ENCODE data around the gene KPNA4.
A peak's percentile ranks its signal among the peaks of the same experiment; 100 is the strongest.

KPNA4 gene

GRCh38 chr3:160448845-160449635 is 116.3 kb downstream of the KPNA4 start:
- H3K4me3 ChIP-seq (replicated peaks; ENCODE audit: insufficient read depth, low read length): peak overlapping the region; percentile 59
- peak overlapping the region; percentile 84 for H3K27ac ChIP-seq (replicated peaks)
- peak; percentile 19 to 38 for DNase-seq (ENCODE audit: low read depth in 1 of 2, low spot score in 1 of 2)
- TF ChIP-seq POLR2AphosphoS5 (IDR thresholded peaks at IDR 0.05; ENCODE audit: low read depth): no peak
- TF ChIP-seq, protein P1, sequence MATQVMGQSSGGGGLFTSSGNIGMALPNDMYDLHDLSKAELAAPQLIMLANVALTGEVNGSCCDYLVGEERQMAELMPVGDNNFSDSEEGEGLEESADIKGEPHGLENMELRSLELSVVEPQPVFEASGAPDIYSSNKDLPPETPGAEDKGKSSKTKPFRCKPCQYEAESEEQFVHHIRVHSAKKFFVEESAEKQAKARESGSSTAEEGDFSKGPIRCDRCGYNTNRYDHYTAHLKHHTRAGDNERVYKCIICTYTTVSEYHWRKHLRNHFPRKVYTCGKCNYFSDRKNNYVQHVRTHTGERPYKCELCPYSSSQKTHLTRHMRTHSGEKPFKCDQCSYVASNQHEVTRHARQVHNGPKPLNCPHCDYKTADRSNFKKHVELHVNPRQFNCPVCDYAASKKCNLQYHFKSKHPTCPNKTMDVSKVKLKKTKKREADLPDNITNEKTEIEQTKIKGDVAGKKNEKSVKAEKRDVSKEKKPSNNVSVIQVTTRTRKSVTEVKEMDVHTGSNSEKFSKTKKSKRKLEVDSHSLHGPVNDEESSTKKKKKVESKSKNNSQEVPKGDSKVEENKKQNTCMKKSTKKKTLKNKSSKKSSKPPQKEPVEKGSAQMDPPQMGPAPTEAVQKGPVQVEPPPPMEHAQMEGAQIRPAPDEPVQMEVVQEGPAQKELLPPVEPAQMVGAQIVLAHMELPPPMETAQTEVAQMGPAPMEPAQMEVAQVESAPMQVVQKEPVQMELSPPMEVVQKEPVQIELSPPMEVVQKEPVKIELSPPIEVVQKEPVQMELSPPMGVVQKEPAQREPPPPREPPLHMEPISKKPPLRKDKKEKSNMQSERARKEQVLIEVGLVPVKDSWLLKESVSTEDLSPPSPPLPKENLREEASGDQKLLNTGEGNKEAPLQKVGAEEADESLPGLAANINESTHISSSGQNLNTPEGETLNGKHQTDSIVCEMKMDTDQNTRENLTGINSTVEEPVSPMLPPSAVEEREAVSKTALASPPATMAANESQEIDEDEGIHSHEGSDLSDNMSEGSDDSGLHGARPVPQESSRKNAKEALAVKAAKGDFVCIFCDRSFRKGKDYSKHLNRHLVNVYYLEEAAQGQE (IDR thresholded peaks at IDR 0.05; ENCODE audit: insufficient replicate concordance, low read depth): no peak
- no peak for TF ChIP-seq GABPA (IDR thresholded peaks at IDR 0.05; ENCODE audit: low read depth)
- TF ChIP-seq CTCF (IDR thresholded peaks at IDR 0.05; ENCODE audit: insufficient read depth, low read length): no peak
- TF ChIP-seq SPI1 (IDR thresholded peaks at IDR 0.05; ENCODE audit: borderline replicate concordance, low read depth): no peak
- no peaks in the 10 kb centered on the region for H3K27me3 ChIP-seq (ENCODE audit: insufficient read depth, poor library complexity, severe bottlenecking)

DNA sequence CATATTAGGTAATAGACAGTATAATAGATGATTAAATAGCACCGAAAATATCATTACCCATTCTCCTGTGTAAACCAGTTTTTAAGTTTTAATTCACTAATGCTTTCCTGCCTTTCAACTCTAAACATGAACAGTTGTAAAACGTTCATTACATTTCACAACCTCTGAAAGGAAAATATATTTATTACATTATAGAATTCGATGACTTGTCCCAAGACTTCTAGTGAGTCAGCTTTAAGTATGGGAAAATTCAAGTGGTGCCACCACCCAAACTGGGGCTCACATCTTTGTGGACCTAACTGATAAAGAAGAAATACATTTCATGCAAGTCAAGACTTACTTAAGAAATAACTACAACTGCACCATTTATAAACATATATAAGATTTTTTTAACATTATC is 117.8 kb downstream of the KPNA4 start:
- Histone ChIP-seq H3K27ac (replicated peaks) (no peak overlapping the region), H3K4me3 (replicated peaks; ENCODE audit: insufficient read depth, low read length) (no peak overlapping the region), H3K27me3 (ENCODE audit: insufficient read depth, poor library complexity, severe bottlenecking) (no peaks in the 10 kb centered on the region)
- DNase-seq (ENCODE audit: low read depth in 1 of 2, low spot score in 1 of 2): no peak
- TF ChIP-seq, protein P1 (IDR thresholded peaks at IDR 0.05; ENCODE audit: insufficient replicate concordance, low read depth): no peak
- no peak for TF ChIP-seq CTCF (IDR thresholded peaks at IDR 0.05; ENCODE audit: insufficient read depth, low read length)
- no peak for TF ChIP-seq GABPA (IDR thresholded peaks at IDR 0.05; ENCODE audit: low read depth)
- no peak for TF ChIP-seq SPI1 (IDR thresholded peaks at IDR 0.05; ENCODE audit: borderline replicate concordance, low read depth)
- no peak for TF ChIP-seq POLR2AphosphoS5 (IDR thresholded peaks at IDR 0.05; ENCODE audit: low read depth)

GRCh38 chr3:160446522-160447056 is 118.8 kb downstream of the KPNA4 start:
- Histone ChIP-seq H3K27me3 (ENCODE audit: insufficient read depth, poor library complexity, severe bottlenecking) (no peaks in the 10 kb centered on the region), H3K4me3 (replicated peaks; ENCODE audit: insufficient read depth, low read length) (no peak overlapping the region), H3K27ac (replicated peaks) (no peak overlapping the region)
- no peak for DNase-seq (ENCODE audit: low read depth in 1 of 2, low spot score in 1 of 2)
- TF ChIP-seq, protein P1 (IDR thresholded peaks at IDR 0.05; ENCODE audit: insufficient replicate concordance, low read depth): no peak
- no peak for TF ChIP-seq CTCF (IDR thresholded peaks at IDR 0.05; ENCODE audit: insufficient read depth, low read length)
- TF ChIP-seq SPI1 (IDR thresholded peaks at IDR 0.05; ENCODE audit: borderline replicate concordance, low read depth): no peak
- no peak for TF ChIP-seq GABPA (IDR thresholded peaks at IDR 0.05; ENCODE audit: low read depth)
- no peak for TF ChIP-seq POLR2AphosphoS5 (IDR thresholded peaks at IDR 0.05; ENCODE audit: low read depth)

Data from HL-60 (cell line).